K562 (cell line): ENCODE measurements around the gene PNPO. TPM values are rescaled to one million over a fixed set of nuclear protein-coding genes. Genes with fewer than 3 reads are reported as not detected.

Experiments
- ARID3B ChIP-seq: fragments of 250-450 bp; sonication (Bioruptor Pico); IDR thresholded peaks from 2 replicates; pipeline ENCODE4 v1.4.0; 2020; ENCODE audit warnings: borderline replicate concordance
- CREBBP ChIP-seq: IDR thresholded peaks from one replicate; pipeline ENCODE4 v1.6.1; 2012; ENCODE audit warnings: low read depth, mild to moderate bottlenecking, control low read depth, inconsistent platforms, low read length
- ERF ChIP-seq: fragments of 450-650 bp; formaldehyde crosslinking; IDR thresholded peaks from 2 replicates; pipeline ENCODE4 v1.4.0; 2020; ENCODE audit warnings: mild to moderate bottlenecking, mixed read lengths
- ETV6 ChIP-seq, 3 experiments: fragments of 150-350 bp in 1 of 3; sonication (generic) in 1 of 3; formaldehyde crosslinking in 1 of 3; IDR thresholded peaks; 2 replicates each; pipeline versions ENCODE4 v1.6.1 to v1.8.0; 2014 to 2022; ENCODE audit warnings: borderline replicate concordance in 2 of 3, low read depth in 2 of 3, antibody characterized with exemption in 1 of 3, low read length in 1 of 3, mild to moderate bottlenecking in 1 of 3, missing genetic modification reagents in 1 of 3
- MBD1 ChIP-seq: fragments of 250-450 bp; sonication (Bioruptor Pico); IDR thresholded peaks from 2 replicates; pipeline ENCODE4 v1.8.0; 2022; ENCODE audit warnings: inconsistent platforms
- MNT ChIP-seq, 2 experiments: fragments of 450-650 bp; conservative IDR thresholded peaks; 2 replicates each; pipeline ENCODE4 v1.6.1; 2017; ENCODE audit warnings: mild to moderate bottlenecking in 2 of 2, moderate library complexity in 2 of 2
- NCOA6 ChIP-seq: fragments of 450-650 bp; IDR thresholded peaks from 2 replicates; pipeline ENCODE4 v1.6.1; 2017; ENCODE audit warnings: mild to moderate bottlenecking
- PHF8 ChIP-seq: fragments of 200-600 bp; sonication (generic); IDR thresholded peaks from 2 replicates; pipeline ENCODE4 v1.6.1; 2012; ENCODE audit warnings: mixed run types, mild to moderate bottlenecking, inconsistent platforms, low read length, moderate library complexity, borderline replicate concordance
- PKNOX1 ChIP-seq: fragments of 450-650 bp; IDR thresholded peaks from 2 replicates; pipeline ENCODE4 v1.6.1; 2016
- POLR2G ChIP-seq: fragments of 200-400 bp; formaldehyde crosslinking; IDR thresholded peaks from 2 replicates; pipeline ENCODE4 v1.6.1; 2017; ENCODE audit warnings: low read depth, mild to moderate bottlenecking, antibody characterized with exemption, low read length, moderate library complexity
- PRDM10 ChIP-seq: fragments of 450-650 bp; IDR thresholded peaks from 2 replicates; pipeline ENCODE4 v1.6.1; 2018; ENCODE audit not compliant: partially characterized antibody
- TGIF2 ChIP-seq: sonication (generic); formaldehyde crosslinking; IDR thresholded peaks from 2 replicates; pipeline ENCODE4 v1.8.1; 2022; ENCODE audit warnings: mild to moderate bottlenecking, missing genetic modification reagents, moderate library complexity
- ZBTB8A ChIP-seq: fragments of 450-650 bp; IDR thresholded peaks from 2 replicates; pipeline ENCODE4 v1.6.1; 2018; ENCODE audit warnings: mild to moderate bottlenecking, moderate library complexity; ENCODE audit not compliant: partially characterized antibody
- polyA plus RNA-seq, 8 experiments: library from polyadenylated mRNA; depleted of rRNA in 4 of 8; stranded (reverse) in 5 of 8; unstranded in 3 of 8; fragments of >200 nt; fragmentation: Nextera tagmentation in 2 of 8; fragmentation: Illumina TruSeq in 1 of 8; extraction: Ambion mirVana in 2 of 8; extraction: Trizol in 1 of 8; gene quantifications; 2 replicates each; pipeline versions ENCODE4 v1.2.1 to v1.2.3, GENCODE V29; 2011 to 2014; ENCODE audit warnings: inconsistent platforms in 1 of 8, missing spikeins in 1 of 8
- total RNA-seq, 7 experiments: library from RNA; depleted of rRNA in 6 of 7; stranded (reverse); fragments of >200 nt in 6 of 7; fragmentation: Illumina TruSeq in 2 of 7; extraction: Trizol in 2 of 7; gene quantifications; 2 replicates each; pipeline versions ENCODE4 v1.2.1 to v1.2.3, GENCODE V29; 2011 to 2021; ENCODE audit warnings: low replicate concordance in 1 of 7

Gene PNPO
- total and polyA plus RNA-seq, 9 of the 15 experiments (the other 6 are each of a cell fraction or from before 2014, with no cell fraction given) = 16.6 to 39.0 (median 27.4) TPM

DNA sequence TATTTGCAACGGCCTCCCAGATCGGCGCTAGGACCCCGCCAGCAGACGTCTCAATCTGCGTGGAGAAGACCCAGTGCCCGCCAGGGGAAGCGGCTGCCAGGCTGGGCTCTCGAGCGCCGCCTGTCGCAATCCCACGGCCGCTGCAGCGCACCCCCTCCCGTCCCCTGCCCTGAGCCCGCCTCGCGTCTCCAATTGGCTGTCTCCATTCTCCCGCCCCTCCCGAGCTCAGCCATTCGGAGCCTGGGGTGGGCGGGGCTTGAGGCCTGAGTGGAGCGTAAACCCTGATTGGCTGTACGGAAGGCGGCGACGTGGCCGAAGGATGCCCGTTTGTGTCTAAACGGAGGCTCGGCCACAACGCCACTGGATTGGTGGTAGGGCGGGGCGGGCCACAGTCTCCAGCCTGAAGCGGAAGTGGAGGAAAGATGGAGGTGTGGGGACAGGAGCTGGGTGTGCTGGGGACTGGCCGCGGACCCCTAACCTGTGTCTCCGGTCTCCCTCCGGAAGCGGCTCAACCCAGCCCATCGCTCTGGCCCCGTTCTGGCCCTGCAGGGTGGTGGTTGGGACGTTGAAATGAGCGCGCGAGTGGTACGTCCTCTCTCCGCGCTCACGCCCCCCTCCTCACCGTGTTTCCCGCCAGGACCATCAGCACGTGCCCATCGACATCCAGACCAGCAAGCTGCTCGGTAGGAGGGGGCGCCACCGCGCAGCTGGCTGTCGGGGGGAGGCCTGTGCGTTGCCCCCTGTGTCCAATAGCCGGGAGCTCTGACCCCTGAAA, 29.5 kb downstream of the PNPO start, which contains the start of gene CDK5RAP3 (continued):
- TF ChIP-seq MNT (conservative IDR thresholded peaks at IDR 0.05) = peak; percentile 96 to 98
- no peak for TF ChIP-seq MBD1 (CRISPR knock-in tag)
- peak; percentile 49 for TF ChIP-seq PRDM10
- TF ChIP-seq TGIF2 (CRISPR knock-in tag) = no peak
- TF ChIP-seq ZBTB8A = no peak
- peak; percentile 89; the same call in 1 of the 2 replicates for TF ChIP-seq PHF8
- TF ChIP-seq ERF = peak; percentile 71; the same call in 1 of the 2 replicates
- TF ChIP-seq CREBBP = no peak
- TF ChIP-seq ARID3B = no peak
- TF ChIP-seq NCOA6 = no peak
- TF ChIP-seq ETV6 (IDR thresholded peaks at IDR 0.05; ENCODE audit: borderline replicate concordance in 1 of 2, low read depth in 2 of 2, low read length in 1 of 2) = no peak
- peak; percentile 89; the same call in 1 of the 2 replicates for TF ChIP-seq ETV6 (CRISPR knock-in tag; IDR thresholded peaks at IDR 0.05; ENCODE audit: borderline replicate concordance)
- peak; percentile 97 for TF ChIP-seq POLR2G
- TF ChIP-seq PKNOX1 = peak; percentile 90
